WTC11 (cell line): ENCODE data around the gene ITGA6. TPM values are rescaled to one million over a fixed set of nuclear protein-coding genes. Genes with fewer than 3 reads are reported as not detected.

Experiments
- ATAC-seq: fragments of 200-7000 bp; cut with Tn5 transposase; 2 replicates; pipeline ENCODE4 v1.10.0; 2021; ENCODE audit warnings: mild to moderate bottlenecking, moderate library complexity
- CTCF ChIA-PET: fragments of 300-600 bp; sonication (Branson Sonifier 250); formaldehyde crosslinking; loops from one replicate; lab custom pipeline; 2021; ENCODE audit warnings: antibody characterized with exemption; lab: Charles Lee
- POLR2A ChIA-PET: fragments of 350-600 bp; sonication (Branson Sonifier 250); formaldehyde crosslinking; loops from one replicate; lab custom pipeline; 2021; ENCODE audit warnings: antibody characterized with exemption; lab: Charles Lee
- DNase-seq: peaks from one replicate; pipeline ENCODE4 v3.0.0; 2021; ENCODE audit warnings: low spot score
- H3K27ac Mint-ChIP-seq: 2 replicates; pipeline ENCODE4 v1.8.0; 2021; ENCODE audit warnings: mixed read lengths
- H3K27me3 Mint-ChIP-seq: 2 replicates; pipeline ENCODE4 v1.8.0; 2021; ENCODE audit warnings: low read depth, mild to moderate bottlenecking, moderate library complexity, mixed read lengths
- H3K36me3 Mint-ChIP-seq: 2 replicates; pipeline ENCODE4 v1.8.0; 2021; ENCODE audit warnings: mixed read lengths
- H3K4me1 Mint-ChIP-seq: 2 replicates; pipeline ENCODE4 v1.8.0; 2022; ENCODE audit warnings: mixed read lengths
- H3K4me3 Mint-ChIP-seq: 2 replicates; pipeline ENCODE4 v1.8.0; 2021; ENCODE audit warnings: mild to moderate bottlenecking, moderate library complexity, mixed read lengths
- H3K9me3 Mint-ChIP-seq: 2 replicates; pipeline ENCODE4 v1.8.0; 2021; ENCODE audit warnings: mixed read lengths
- ARID4B ChIP-seq: sonication (generic); formaldehyde crosslinking; IDR thresholded peaks from 2 replicates; pipeline ENCODE4 v1.8.0; 2023; ENCODE audit warnings: missing genetic modification reagents, mild to moderate bottlenecking, borderline replicate concordance
- ATF6 ChIP-seq: sonication (generic); formaldehyde crosslinking; IDR thresholded peaks from 2 replicates; pipeline ENCODE4 v1.8.1; 2023; ENCODE audit warnings: mild to moderate bottlenecking, missing genetic modification reagents
- E2F1 ChIP-seq: sonication (generic); formaldehyde crosslinking; IDR thresholded peaks from 2 replicates; pipeline ENCODE4 v1.8.0; 2022; ENCODE audit warnings: mild to moderate bottlenecking, missing genetic modification reagents
- ERG ChIP-seq: fragments of 250-450 bp; sonication (Bioruptor Pico); IDR thresholded peaks from 2 replicates; pipeline ENCODE4 v1.8.0; 2021; ENCODE audit warnings: mild to moderate bottlenecking
- ETV6 ChIP-seq: sonication (generic); formaldehyde crosslinking; IDR thresholded peaks from 2 replicates; pipeline ENCODE4 v1.8.1; 2022; ENCODE audit warnings: mild to moderate bottlenecking, missing genetic modification reagents
- FOXJ3 ChIP-seq: sonication (generic); formaldehyde crosslinking; IDR thresholded peaks from 2 replicates; pipeline ENCODE4 v1.9.0; 2021; ENCODE audit warnings: missing genetic modification reagents, mild to moderate bottlenecking, borderline replicate concordance
- FOXP1 ChIP-seq: sonication (generic); formaldehyde crosslinking; IDR thresholded peaks from 2 replicates; pipeline ENCODE4 v1.8.0; 2022; ENCODE audit warnings: missing genetic modification reagents, mild to moderate bottlenecking, moderate library complexity, borderline replicate concordance
- GABPB1 ChIP-seq: sonication (generic); formaldehyde crosslinking; IDR thresholded peaks from 2 replicates; pipeline ENCODE4 v1.8.1; 2023; ENCODE audit warnings: mild to moderate bottlenecking, missing genetic modification reagents
- MAX ChIP-seq: sonication (generic); formaldehyde crosslinking; IDR thresholded peaks from 2 replicates; pipeline ENCODE4 v1.8.0; 2022; ENCODE audit warnings: mild to moderate bottlenecking, missing genetic modification reagents
- MLX ChIP-seq: sonication (generic); formaldehyde crosslinking; IDR thresholded peaks from 2 replicates; pipeline ENCODE4 v1.8.1; 2023; ENCODE audit warnings: mild to moderate bottlenecking, missing genetic modification reagents, moderate library complexity
- MXD4 ChIP-seq: fragments of 250-450 bp; sonication (Bioruptor Pico); IDR thresholded peaks from 2 replicates; pipeline ENCODE4 v1.8.0; 2021; ENCODE audit warnings: mild to moderate bottlenecking, moderate library complexity, borderline replicate concordance
- NFE2L1 ChIP-seq: sonication (generic); formaldehyde crosslinking; IDR thresholded peaks from 2 replicates; pipeline ENCODE4 v1.8.1; 2023; ENCODE audit warnings: missing genetic modification reagents
- NFYB ChIP-seq: sonication (generic); formaldehyde crosslinking; conservative IDR thresholded peaks from 2 replicates; pipeline ENCODE4 v1.8.0; 2022; ENCODE audit warnings: low read depth, missing genetic modification reagents
- PRDM15 ChIP-seq: sonication (generic); formaldehyde crosslinking; IDR thresholded peaks from 2 replicates; pipeline ENCODE4 v1.8.0; 2022; ENCODE audit warnings: missing genetic modification reagents
- SMAD3 ChIP-seq: sonication (generic); formaldehyde crosslinking; IDR thresholded peaks from 2 replicates; pipeline ENCODE4 v1.8.0; 2022; ENCODE audit warnings: missing genetic modification reagents, mild to moderate bottlenecking, borderline replicate concordance
- TEAD4 ChIP-seq: sonication (generic); formaldehyde crosslinking; IDR thresholded peaks from 2 replicates; pipeline ENCODE4 v1.8.0; 2022; ENCODE audit warnings: mild to moderate bottlenecking, missing genetic modification reagents
- ZNF138 ChIP-seq: sonication (generic); formaldehyde crosslinking; conservative IDR thresholded peaks from 2 replicates; pipeline ENCODE4 v1.8.1; 2022; ENCODE audit warnings: mild to moderate bottlenecking, moderate library complexity, missing genetic modification reagents
- ZNF219 ChIP-seq: sonication (generic); formaldehyde crosslinking; IDR thresholded peaks from 2 replicates; pipeline ENCODE4 v1.8.0; 2023; ENCODE audit warnings: missing genetic modification reagents, mild to moderate bottlenecking, borderline replicate concordance
- ZNF263 ChIP-seq: sonication (generic); formaldehyde crosslinking; IDR thresholded peaks from 2 replicates; pipeline ENCODE4 v1.8.1; 2022; ENCODE audit warnings: low read depth, mild to moderate bottlenecking, moderate library complexity, missing genetic modification reagents
- ZNF281 ChIP-seq: sonication (generic); formaldehyde crosslinking; IDR thresholded peaks from 2 replicates; pipeline ENCODE4 v1.8.0; 2023; ENCODE audit warnings: mild to moderate bottlenecking, missing genetic modification reagents
- total RNA-seq: library from RNA; stranded (reverse); gene quantifications from 3 replicates; pipeline ENCODE4 v1.2.3, GENCODE V29; 2021

ITGA6 gene
- total RNA-seq, 1 experiment from 2014 or later, result 83.6 TPM

GRCh38 chr2:172451923-172452322, 24.5 kb downstream of the ITGA6 start (continued):
- TF ChIP-seq ZNF281 (no peak), ZNF138 (no peak), ETV6 (CRISPR knock-in tag) (no peak), MLX (CRISPR knock-in tag) (no peak), GABPB1 (CRISPR knock-in tag) (no peak)

GRCh38 chr2:172452845-172453244, 25.5 kb downstream of the ITGA6 start:
- Mint-ChIP-seq H3K4me3 (no peak overlapping the region), H3K27ac (peak overlapping the region; percentile 22; the same call in 1 of the 2 replicates), H3K9me3 (no peaks in the 10 kb centered on the region), H3K4me1 (peaks cover 80% of the 10 kb centered on the region), H3K36me3 (peaks cover 2% of the 10 kb centered on the region), H3K27me3 (no peaks in the 10 kb centered on the region)
- ChIA-PET POLR2A (interaction anchor here (1.3 kb wide), 1 partner anchor 12 kb away, joined by 4 read pairs; no protein-coding TSS in a partner anchor), CTCF (interaction anchor here (0.6 to 3.6 kb wide), 6 partner anchors 9 to 325 kb away, joined by 3 to 33 read pairs (median 3); no protein-coding TSS in a partner anchor)
- ATAC-seq (no peak), DNase-seq (no peak)
- TF ChIP-seq MXD4 (CRISPR knock-in tag) (no peak), ERG (CRISPR knock-in tag) (no peak), PRDM15 (no peak), NFYB (CRISPR knock-in tag) (no peak), NFE2L1 (CRISPR knock-in tag) (no peak), MAX (CRISPR knock-in tag) (no peak), FOXJ3 (CRISPR knock-in tag) (no peak), E2F1 (CRISPR knock-in tag) (no peak), ARID4B (CRISPR knock-in tag) (no peak), ZNF263 (no peak), TEAD4 (CRISPR knock-in tag) (no peak), ZNF219 (CRISPR knock-in tag) (no peak), ATF6 (CRISPR knock-in tag) (no peak), GABPB1 (CRISPR knock-in tag) (no peak), SMAD3 (CRISPR knock-in tag) (no peak), ZNF138 (no peak), FOXP1 (CRISPR knock-in tag) (no peak)
